GM18861 (cell line): Measurements from ENCODE around the gene VWA5B2.

Source experiments
- ATAC-seq: cut with Tn5 transposase; IDR thresholded peaks from one replicate; pipeline ENCODE4 v1.9.1; 2021; ENCODE audit not compliant: unreplicated experiment

The VWA5B2 gene

GRCh38 chr3:184222521-184222920, 6.9 kb upstream of the VWA5B2 start:
- no peak for ATAC-seq

GRCh38 chr3:184223946-184224345, 5.4 kb upstream of the VWA5B2 start:
- ATAC-seq = no peak

DNA sequence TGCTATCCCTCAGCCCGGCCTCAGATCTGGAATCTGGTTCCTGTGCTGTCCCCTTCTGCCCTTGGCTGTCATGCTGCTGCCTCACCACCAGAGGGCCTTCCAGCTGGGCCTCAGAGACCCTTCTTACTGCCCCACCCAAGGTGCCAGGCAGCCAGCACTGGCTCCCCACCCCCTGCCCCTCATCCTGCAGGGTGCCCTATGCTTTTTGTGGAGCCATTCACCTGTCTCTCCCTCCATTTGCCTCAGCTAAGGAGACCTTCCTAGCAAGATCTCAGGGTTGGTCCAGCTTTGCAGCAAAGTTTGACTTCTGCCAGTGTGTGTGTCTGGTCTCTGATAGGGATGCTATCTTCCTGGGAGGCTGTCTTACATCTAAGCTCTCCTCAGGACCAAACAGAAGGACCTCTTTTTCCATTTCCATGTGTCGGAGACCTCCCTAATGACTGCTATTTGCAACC, 1.9 kb upstream of the VWA5B2 start:
- ATAC-seq = no peak

- ATAC-seq = no peak
Observed at GRCh38 chr3:184228376-184229137, 828 bp upstream of the VWA5B2 start.

DNA sequence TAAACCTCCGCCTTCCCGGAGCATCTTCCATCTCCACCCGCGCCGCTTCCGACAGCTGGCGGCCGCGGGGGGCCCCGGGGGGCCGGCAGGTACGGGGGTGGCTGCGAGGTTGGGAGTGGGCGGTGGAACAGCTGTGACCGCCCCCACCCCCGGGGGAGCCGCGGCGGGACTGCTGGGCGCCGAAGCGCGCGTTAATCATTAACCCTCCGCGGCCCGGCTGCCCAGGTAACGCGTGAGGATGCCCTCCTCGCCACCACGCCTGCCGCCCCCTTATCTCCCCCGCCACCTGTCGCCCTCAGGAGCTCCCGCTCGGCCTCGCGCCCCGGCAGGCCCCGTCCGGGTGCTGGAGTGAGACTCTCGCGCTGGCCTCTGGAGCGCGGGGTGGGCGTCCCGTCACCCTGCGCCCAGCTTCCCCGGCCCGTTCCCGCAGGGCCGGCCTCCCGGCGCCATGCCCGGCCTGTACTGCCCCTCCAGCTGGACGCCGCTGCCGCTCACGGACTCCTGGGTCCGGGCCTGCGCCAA, 757 bp downstream of the VWA5B2 start:
- no peak for ATAC-seq

- ATAC-seq = no peak
Observed at GRCh38 chr3:184230603-184231528, 1.5 kb downstream of the VWA5B2 start.

GRCh38 chr3:184231671-184232070, 2.3 kb downstream of the VWA5B2 start:
- no peak for ATAC-seq

DNA sequence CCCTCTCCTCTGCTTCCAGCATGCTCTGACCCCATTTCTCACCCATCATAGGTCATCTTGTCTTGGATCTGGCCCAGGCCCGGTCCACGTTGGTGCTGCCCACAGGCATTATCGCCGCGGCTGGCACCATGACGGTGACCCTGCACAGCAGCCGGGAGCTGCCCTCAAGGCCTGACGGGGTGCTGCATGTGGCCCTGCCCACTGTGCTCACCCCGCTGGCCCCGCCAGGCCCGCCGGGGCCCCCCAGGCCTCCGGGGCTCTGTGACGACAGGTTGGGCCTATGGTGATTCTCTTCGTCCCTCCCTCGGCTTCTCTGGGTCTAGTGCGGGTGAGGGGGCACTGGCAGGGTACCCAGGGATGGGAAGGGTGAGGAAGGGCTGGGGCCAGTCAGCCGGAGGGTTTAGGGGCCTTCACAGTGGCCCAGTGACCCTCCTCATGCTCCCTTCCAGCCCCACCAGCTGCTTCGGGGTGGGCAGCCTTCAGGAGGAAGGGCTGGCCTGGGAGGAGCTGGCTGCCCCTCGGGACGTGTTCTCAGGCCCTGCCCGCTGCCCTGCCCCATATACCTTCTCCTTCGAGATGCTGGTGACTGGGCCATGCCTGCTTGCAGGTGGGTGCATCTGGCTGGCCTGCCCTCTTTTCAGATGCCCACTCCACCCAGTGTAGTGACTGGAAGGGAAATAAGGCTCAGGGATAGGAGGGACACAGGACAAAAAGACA, 3.9 kb downstream of the VWA5B2 start:
- ATAC-seq = no peak

DNA sequence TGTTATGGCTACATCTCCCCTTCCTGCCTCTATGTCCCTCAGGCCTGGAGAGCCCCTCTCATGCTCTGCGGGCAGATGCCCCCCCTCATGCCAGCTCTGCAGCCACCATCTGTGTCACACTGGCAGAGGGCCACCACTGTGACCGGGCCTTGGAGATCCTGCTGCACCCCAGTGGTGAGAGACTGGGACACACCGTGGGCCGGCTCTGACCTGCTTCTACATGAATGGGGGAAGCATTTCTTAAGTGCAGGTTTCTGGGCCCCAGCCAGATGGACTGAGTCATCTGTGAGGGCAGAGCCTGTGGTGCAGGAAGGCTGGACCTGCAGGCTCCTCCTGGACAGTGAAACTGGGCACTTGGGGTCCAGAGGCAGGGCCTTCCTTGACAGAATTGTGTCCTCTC, 4.8 kb downstream of the VWA5B2 start:
- ATAC-seq = no peak

- no peak for ATAC-seq
Observed at GRCh38 chr3:184234671-184235380, 5.4 kb downstream of the VWA5B2 start.

DNA sequence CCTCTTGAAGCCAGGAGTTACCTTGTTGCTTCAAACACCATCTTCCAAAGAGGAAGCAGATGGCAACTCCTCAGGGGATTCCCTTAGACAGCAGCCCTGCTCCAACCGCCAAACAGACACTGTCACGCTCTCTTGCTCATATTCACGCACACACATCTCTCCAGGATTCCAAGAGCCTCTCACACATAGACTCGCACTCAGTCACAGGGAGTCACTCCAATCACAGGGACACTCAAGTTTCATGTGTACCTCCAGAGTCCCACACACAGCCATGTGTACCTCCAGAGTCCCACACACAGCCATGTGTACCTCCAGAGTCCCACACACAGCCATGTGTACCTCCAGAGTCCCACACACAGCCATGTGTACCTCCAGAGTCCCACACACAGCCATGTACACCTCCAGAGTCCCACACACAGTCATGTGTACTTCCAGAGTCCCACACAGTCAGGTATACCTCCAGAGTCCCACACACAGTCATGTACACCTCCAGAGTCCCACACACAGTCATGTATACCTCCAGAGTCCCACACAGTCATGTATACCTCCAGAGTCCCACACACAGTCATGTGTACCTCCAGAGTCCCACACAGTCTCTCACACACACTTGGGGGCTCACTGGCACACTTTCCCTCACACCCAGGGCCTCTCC, 6.1 kb downstream of the VWA5B2 start:
- ATAC-seq = no peak

DNA sequence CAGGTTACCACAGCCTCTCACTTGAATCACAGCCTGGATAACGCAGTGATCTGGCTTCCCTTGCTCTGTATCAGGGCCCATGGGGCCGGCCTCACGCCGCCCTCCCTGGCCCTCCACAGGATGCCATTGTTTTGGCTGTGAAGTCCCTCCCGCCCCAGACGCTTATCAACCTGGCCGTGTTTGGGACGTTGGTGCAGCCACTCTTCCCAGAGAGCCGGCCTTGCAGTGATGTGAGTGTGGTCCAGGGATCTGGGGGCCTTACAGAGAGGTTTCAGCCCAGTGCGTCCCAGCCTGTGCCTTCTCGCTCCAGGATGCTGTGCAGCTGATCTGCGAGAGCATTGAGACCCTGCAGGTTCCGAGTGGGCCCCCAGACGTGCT, 6.6 kb downstream of the VWA5B2 start:
- ATAC-seq = no peak

DNA sequence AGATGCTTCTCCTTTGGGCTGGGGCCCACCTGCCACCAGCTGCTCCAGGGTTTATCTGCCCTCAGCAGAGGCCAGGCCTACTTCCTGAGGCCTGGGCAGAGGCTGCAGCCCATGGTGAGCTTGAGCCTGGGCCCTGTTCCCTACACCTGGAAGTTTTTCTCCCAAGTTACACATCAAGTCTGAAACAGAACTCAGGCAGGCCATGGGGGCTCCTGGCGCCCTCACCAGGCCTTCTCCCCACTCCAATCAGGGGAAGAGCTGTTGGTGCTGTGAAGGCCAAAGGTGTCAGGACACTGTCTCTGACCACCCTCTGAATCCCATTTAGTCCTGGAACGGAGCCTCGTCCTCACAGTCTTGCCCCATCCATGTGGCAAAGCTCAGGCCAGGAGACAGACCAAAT, 7.3 kb downstream of the VWA5B2 start:
- no peak for ATAC-seq

DNA sequence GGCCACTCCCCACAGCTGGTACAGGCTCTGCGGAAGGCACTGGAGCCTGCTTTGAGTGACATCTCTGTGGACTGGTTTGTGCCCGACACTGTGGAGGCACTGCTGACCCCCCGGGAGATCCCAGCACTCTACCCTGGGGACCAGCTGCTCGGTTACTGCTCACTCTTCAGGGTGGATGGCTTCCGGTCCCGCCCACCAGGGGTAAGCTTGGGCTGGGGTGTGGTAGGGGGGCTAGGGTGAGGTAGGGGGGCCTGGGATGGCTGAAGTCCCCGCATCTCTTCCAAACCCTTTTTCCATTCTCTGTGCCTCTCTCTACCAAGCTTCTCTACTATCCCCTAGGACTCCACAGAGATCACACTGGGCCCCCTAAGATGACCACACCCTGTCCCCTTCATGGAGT, 7.8 kb downstream of the VWA5B2 start:
- no peak for ATAC-seq

GRCh38 chr3:184237807-184238206, 8.4 kb downstream of the VWA5B2 start:
- no peak for ATAC-seq

GRCh38 chr3:184238246-184238818, 8.9 kb downstream of the VWA5B2 start:
- no peak for ATAC-seq

DNA sequence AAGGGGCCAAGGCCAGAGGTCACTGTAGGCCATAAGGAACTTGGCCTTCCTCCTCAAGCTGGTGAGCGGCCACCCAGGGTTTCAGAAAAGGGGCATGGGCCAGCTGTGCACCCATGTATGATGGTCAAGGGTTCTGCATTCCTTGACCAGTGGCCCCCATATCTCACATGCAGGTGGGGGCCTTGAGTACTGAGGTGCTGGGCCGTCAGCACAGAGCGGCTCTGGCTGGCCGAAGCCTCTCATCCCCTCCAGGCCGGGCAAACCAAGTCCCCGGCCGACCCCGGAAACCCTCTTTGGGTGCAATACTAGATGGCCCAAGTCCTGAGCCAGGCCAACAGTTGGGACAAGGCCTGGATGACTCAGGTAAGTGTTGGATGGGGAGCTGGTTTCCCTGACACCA, 9.8 kb downstream of the VWA5B2 start:
- ATAC-seq = no peak

GRCh38 chr3:184239708-184240107, 10.3 kb downstream of the VWA5B2 start:
- ATAC-seq = no peak

DNA sequence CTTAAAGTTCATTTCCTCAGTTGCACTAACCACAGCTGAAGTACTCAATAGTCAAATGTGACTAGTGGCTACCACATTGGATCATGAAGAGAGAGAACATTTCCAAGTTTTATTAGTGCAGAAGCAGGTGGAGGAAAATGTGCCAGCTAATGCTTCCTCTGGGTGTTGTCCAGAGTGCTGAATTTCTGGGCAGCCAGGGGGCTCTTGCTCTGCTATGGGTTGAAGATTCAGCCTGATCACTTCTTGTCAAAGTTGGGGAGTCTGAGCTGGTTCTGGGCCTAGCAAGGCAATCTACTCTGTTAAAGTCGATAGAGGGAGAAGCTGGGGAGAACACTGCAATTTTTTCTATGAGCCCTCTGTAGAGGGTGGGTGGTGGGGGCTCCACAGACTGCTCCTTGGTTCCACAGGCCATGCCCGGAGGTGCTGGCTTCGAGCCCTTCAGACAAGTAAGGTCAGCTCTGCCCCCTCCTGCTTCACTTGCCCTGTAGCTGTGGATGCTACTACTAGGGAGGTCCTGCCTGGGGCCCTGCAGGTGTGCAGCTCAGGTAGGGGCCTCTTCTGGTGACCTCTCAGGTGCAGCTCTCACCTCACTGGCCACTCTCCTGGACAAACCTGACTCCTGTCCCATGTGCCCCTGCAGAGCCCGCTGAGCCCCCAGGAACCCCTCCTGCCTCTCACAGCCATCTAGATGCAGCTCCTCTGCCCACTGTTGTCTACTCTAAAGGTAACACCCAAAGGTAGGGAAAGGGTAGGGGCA, 11.2 kb downstream of the VWA5B2 start:
- ATAC-seq = no peak
